ENCODE measurements around the gene ATP8B1. TPM values are rescaled to one million over a fixed set of nuclear protein-coding genes. Genes with fewer than 3 reads are reported as not detected.

ATP8B1 gene
- total and polyA plus RNA-seq, 3 donors from 2014 or later = 1.6 to 3.0 (median 1.7) TPM

DNA sequence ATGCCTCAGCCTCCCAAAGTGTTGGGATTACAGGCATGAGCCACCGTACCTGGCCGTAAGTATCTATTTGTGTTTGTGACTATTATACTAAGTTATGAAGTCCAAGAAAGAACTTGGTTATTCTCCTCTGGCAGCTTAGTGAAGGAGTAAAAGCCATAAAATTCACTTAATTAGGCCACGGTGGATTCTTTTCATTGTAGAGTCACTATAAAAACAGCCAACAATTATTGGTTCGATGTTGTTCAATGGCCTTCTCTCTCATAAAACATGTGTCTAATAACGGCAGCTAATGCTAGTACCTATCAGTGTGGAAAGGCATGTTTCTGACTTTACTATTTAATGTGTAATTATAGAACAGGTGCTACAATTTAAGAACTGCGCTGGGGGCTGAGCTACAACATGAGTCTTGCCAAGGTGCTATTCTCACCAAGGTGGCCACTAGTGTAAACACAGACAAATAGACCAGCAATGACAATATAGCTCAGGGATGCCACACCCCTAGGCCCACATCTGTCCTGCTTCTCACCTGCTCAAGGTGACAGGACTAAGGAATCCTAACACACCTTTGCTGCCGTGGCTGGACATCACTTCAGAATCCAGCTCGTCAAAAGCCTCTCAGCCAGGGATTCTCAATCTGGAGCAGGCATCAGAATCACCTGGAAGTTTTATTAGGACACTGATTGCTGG is 17.2 kb downstream of the ATP8B1 start:
- Histone ChIP-seq H3K4me3 (no peak overlapping the region), H3K9me3 (no peaks in the 10 kb centered on the region), H3K27ac (no peak overlapping the region), H3K4me1 (peaks cover 5% of the 10 kb centered on the region), H3K36me3 (ENCODE audit: low read depth, missing control alignments) (no peaks in the 10 kb centered on the region), H3K27me3 (no peaks in the 10 kb centered on the region)
- WGBS, 2 donors = 83 to 95% methylated on average over 8 of the region's 8 CpGs
- no peak for TF ChIP-seq POLR2A (IDR thresholded peaks at IDR 0.05)
- TF ChIP-seq, protein P1, sequence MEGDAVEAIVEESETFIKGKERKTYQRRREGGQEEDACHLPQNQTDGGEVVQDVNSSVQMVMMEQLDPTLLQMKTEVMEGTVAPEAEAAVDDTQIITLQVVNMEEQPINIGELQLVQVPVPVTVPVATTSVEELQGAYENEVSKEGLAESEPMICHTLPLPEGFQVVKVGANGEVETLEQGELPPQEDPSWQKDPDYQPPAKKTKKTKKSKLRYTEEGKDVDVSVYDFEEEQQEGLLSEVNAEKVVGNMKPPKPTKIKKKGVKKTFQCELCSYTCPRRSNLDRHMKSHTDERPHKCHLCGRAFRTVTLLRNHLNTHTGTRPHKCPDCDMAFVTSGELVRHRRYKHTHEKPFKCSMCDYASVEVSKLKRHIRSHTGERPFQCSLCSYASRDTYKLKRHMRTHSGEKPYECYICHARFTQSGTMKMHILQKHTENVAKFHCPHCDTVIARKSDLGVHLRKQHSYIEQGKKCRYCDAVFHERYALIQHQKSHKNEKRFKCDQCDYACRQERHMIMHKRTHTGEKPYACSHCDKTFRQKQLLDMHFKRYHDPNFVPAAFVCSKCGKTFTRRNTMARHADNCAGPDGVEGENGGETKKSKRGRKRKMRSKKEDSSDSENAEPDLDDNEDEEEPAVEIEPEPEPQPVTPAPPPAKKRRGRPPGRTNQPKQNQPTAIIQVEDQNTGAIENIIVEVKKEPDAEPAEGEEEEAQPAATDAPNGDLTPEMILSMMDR (IDR thresholded peaks at IDR 0.05) = no peak
- no peak for DNase-seq
- intact Hi-C loops (cut with DNase I; ENCODE audit: low total_unique reads) = no loop called here

DNA sequence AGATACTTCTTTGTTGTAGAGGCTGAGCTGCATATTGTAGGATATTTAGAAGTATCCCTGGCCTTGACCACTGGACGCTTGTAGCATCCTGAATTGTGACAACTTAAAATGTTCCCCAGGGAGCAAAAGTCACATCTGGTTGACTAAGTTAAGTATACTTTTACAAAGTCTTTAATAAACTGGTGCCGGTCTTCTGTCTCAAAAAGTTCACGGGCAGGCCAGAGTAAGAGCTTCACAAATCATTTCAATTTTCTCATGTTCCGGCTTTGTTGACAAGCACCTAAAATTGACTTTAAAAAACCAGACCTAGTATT is 18.4 kb downstream of the ATP8B1 start:
- intact Hi-C loops (cut with DNase I; ENCODE audit: low total_unique reads) = no loop called here
- no peak for TF ChIP-seq POLR2A (IDR thresholded peaks at IDR 0.05)
- TF ChIP-seq, protein P1 (IDR thresholded peaks at IDR 0.05) = no peak

DNA sequence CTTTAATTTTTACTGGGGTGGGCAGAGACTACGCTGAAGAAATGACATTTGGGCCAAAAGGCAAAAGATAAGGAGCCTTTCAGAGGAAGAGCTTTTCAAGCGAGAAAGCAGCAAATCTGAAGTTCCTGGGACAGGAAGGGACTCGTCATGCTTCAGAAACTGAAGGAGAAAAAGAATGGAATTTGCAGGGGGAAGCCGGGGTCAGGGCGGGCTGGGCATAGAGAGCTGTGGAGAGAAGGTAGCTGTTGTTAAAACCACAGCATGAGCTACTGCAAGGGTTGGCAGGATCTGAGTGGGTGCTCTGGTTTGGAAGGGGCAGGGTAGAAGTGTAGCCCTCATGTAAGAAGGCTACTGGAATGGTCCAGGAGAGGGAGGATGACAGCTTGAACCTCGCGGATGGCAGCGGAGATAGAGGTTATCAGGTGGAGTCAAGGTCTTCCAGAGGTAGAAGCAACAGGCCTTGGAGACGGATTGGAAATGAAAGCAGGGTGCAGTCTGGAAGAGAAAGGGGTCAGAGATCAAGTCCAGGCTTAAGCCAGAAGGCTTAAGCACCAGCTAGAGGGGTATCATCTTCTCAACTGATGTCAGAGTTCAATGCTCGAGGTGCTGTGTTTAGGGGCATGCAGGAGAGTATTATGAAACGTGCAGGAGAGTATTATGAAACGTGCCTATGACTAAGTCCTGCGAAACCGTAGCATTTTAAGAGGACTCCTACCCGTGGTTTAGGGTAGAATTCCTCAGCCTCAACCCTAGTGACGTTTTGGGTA is 18.9 kb downstream of the ATP8B1 start:
- Histone ChIP-seq H3K36me3 (ENCODE audit: low read depth, missing control alignments) (no peaks in the 10 kb centered on the region), H3K4me3 (no peak overlapping the region), H3K27me3 (no peaks in the 10 kb centered on the region), H3K27ac (no peak overlapping the region), H3K4me1 (peaks cover 8% of the 10 kb centered on the region), H3K9me3 (no peaks in the 10 kb centered on the region)
- intact Hi-C loops (cut with DNase I; ENCODE audit: low total_unique reads) = no loop called here
- TF ChIP-seq, protein P1 (IDR thresholded peaks at IDR 0.05) = no peak
- no peak for TF ChIP-seq POLR2A (IDR thresholded peaks at IDR 0.05)
- no peak for DNase-seq
- WGBS, 2 donors = 79 to 82% methylated on average over 16 of the region's 16 CpGs

More for the DNA sequence above, 18.4 kb downstream of the ATP8B1 start:
- H3K4me1 ChIP-seq = peaks cover 8% of the 10 kb centered on the region
- 83 to 86% methylated on average over 4 of the region's 4 CpGs for WGBS, 2 donors
- H3K27me3 ChIP-seq = no peaks in the 10 kb centered on the region
- no peak overlapping the region for H3K27ac ChIP-seq
- no peak for DNase-seq
- H3K4me3 ChIP-seq = no peak overlapping the region
- H3K9me3 ChIP-seq = no peaks in the 10 kb centered on the region
- no peaks in the 10 kb centered on the region for H3K36me3 ChIP-seq (ENCODE audit: low read depth, missing control alignments)

DNA sequence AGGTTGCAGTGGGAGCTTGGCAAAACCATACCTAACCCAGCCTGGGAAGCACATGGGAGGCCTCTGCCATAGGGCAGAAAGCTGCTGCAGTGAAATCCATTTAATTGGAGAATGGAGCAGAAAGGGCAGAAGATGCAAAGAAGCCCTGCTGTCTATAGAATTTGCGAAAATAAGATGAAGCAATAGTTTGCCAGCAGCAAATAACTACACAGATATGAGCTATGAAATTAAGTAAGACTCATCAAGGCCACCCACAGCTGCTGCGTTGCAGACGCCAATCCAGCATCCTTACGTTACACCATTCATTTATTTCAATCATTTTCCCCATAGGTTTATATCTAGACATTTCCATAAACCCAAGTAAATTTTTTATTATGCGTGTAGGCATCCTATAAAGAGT is 21.1 kb downstream of the ATP8B1 start:
- peaks cover 3% of the 10 kb centered on the region for H3K4me1 ChIP-seq
- H3K27ac ChIP-seq = no peak overlapping the region
- H3K27me3 ChIP-seq = no peaks in the 10 kb centered on the region
- H3K9me3 ChIP-seq = no peaks in the 10 kb centered on the region
- TF ChIP-seq, protein P1 (IDR thresholded peaks at IDR 0.05) = no peak
- no peak for TF ChIP-seq POLR2A (IDR thresholded peaks at IDR 0.05)
- intact Hi-C loops (cut with DNase I; ENCODE audit: low total_unique reads) = no loop called here
- no peaks in the 10 kb centered on the region for H3K36me3 ChIP-seq (ENCODE audit: low read depth, missing control alignments)
- no peak overlapping the region for H3K4me3 ChIP-seq
- no peak for DNase-seq
- 96 to 98% methylated on average over 5 of the region's 5 CpGs for WGBS, 2 donors

Measured in testis (tissue), 3 donors.